Inferior parietal cortex (tissue), 1 donor: Measurements from ENCODE around the gene CCDC183.
"Not testable (repeated sequence)": the region's sequence is repeated elsewhere in the genome, so short reads cannot be mapped to it uniquely, and the experiment has no call there.

Experiments used
- DNase-seq: peaks from one replicate; pipeline ENCODE4 v3.0.0-alpha.2; 2016; ENCODE audit errors: extremely low spot score

Gene CCDC183

DNA sequence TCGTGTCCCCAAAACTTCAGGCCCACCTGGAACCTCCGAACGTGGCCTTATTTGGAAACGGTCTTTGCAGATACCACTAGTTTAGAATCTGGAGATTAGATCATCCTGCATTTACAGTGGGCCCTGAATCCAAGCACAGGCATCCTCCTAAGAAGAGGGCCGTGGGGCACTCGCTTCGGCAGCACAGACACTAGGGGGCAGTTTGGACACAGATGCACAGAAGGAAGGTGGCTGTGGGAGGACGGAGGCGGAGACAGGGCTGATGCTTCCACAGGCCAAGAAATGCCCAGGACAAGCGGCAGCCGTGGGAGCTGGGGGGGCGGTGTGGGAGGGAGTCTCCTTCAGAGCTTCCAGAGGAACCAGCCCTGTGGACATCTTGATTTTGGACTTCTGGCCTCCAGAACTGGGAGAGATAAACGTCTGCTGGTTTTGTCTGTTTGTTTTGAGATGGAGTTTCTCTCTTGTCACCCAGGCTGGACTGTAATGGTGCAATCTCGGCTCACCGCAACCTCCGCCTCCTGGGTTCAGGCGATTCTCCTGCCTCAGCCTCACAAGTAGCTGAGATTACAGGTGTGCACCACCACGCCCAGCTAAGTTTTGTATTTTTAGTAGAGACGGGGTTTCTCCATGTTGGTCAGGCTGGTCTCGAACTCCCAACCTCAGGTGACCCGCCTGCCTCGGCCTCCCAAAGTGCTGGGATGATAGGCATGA lies 35.1 kb upstream of the CCDC183 start:
- peak; percentile 55 for DNase-seq

DNA sequence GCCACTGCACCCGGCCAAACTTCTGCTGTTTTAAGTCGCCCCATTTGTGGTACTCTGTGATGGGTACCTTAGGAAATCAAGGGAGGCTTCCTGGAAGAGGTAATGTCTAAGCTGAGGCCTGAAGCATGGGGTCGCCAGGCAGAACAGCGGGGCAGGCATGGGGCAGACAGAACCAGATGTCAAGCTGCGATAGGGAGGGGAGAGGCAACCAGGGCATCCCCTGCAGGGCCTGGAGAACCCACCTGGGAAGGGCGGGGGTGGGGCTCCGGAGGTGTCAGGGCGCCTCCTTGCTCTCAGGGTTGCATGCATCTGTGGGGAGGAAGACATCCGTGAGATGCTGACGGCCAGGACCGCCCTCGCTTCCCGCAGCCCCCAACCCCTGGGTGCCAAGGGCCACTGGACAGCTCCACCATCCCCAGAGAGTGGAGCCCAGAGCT lies 34.6 kb upstream of the CCDC183 start:
- DNase-seq, result no peak

DNA sequence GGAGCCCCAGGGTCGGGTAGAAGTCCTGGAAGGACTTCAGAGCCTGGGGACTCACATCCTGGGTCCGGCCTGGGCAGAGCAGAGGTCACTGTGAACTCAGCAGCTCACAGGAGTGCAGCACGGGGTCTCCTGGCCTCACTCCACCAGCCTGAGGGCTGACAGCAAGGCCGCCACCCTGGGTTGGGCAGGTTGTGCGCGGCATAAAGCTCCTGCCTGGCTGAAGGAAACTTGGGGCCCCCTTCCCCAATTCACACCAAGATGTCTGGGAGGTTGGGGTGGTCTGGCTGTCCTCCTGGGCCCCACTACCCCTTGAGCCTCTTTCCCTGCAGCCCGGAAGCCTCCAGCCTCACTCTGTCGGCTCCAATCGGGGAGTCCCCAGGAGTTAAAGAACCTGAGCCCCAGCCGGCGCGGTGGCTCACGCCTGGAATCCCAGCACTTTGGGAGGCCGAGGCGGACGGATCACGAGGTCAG lies 33.9 kb upstream of the CCDC183 start:
- DNase-seq, result no peak

DNA sequence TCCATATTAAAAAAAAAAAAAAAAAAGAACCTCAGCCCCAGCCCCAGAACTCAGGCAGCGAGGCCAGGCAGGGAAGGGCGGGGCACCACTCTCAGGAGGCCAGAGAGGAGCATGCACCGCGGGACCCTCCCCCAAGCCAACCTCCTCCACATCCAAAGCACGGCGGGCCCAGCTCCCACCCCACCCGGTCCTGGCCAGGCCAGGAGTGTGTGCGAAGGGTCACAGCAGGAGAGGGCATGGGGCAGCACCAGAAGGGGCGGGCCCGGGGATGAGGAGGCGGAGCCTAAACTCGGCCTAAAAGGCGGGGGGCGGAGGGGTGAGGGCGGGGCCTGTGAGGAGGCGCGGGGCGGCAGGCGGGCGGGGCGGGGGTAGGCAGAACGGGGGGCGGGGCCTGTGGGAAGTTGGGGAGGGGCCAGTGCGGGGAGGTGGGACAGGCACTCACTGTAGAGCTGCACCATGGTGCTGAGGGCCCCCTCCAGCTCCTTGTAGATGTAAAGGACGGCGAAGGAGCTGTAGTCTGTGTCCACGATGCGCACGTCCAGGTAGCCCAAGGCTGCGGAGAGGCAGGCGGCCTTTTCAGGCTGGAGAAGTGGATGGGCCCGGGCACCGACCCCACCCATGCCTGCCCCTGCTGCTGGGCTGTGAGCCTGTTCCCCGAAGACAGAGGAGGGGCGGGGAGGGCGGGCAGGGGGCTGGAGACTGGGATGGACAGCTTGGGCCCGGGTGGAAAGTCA lies 33.1 kb upstream of the CCDC183 start:
- no peak for DNase-seq

DNA sequence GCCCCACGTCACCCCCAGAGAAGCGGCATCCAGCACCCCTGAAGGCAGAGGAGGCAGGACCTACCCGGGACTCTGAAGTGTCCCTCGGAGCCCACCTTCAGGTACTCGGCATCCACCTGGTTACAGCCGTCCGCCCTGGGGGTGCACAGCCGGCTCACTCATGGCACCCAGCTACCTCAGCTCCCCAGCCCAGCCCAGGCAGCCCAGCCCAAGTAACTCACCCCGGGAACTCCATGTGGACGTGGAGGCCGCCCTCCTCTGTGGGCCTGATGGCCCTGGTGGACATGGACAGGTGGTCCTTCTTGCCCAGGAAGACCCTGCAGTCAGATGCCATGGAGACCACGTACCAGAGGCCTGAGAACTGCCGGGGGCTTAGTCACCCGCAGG lies 32.5 kb upstream of the CCDC183 start:
- DNase-seq, result no peak

DNA sequence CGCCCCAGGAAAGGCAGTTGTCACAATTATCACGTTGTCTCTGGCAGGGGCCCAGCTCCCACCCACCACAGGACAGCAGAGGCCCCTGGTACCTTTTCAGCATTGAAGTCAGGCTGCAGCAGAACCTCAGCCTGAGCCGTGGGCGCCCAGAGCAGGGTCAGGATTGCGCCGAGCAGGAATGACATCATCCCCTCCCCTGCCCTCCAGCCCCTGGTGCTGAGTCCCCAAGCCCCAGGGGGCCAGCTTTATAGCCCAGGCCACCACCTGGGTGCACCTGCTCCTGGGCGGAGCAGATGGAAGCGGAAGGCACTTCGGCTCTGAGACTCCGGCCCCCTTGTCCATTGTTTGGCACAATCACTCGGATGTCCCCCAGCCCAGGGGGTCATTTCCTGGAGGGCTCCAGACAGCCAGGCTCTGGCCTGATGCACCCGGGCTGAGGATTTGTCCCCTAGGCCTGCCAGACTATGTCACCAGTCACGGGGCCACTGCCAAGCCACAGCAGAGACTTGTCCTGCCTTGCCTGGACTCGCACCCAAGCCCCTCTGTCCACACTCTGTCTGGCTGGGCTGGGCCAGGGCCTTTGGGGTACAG lies 31.7 kb upstream of the CCDC183 start, which contains the start of gene LCN15:
TSS of gene LCN15 (minus strand) at position 218 of the 591 bp plus-strand sequence. CDS start at position 188, 30 bp downstream.
- no peak for DNase-seq

DNA sequence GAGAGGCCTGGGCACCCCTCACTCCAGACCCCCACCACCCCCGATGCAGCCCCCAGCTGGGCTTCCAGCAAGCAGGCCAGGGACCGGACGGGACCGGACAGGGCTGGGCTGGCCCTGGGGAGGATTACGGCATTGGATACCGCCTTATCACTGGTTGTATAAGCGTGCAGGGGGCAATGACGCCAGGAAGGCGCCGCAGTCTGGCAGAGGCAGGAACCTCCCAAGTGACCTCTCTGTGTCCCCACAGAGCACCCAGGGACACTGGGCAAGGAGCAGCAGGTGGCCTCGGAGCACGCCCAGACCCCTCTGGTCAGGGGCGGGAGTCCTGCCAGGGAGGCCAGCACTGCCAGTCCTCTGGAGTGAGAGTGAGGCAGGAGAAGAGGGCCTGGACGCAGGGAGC lies 31.1 kb upstream of the CCDC183 start:
- no peak for DNase-seq

DNA sequence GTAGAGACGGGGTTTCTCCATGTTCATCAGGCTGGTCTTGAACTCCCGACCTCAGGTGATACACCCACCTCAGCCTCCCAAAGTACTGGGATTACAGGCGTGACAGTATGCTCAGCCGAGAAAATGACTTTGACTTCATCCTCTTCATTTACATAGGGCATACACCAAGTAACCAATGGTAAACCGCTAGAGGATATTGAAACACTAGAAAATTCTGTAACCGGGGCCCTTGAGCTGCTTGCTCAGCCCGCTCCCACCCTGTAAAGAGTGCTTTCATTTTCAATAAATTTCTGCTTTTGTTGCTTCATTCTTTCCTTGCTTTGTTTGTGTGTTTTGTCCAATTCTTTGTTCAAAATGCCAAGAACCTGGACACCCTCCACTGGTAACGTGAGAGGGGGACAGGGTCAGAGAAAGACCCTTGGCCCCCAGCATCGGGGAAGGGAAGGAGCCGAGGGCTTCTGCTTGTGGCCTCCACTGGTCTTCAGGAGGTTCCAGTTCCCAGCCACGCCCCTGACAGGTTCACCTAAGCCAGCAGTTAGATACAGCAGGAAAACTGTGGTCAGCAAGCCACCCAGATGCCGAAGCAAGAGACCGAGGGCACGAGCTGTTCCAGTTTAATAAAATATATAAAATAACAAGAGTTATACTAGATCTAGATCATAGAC lies 30.3 kb upstream of the CCDC183 start:
- DNase-seq, result not testable (repeated sequence)

DNA sequence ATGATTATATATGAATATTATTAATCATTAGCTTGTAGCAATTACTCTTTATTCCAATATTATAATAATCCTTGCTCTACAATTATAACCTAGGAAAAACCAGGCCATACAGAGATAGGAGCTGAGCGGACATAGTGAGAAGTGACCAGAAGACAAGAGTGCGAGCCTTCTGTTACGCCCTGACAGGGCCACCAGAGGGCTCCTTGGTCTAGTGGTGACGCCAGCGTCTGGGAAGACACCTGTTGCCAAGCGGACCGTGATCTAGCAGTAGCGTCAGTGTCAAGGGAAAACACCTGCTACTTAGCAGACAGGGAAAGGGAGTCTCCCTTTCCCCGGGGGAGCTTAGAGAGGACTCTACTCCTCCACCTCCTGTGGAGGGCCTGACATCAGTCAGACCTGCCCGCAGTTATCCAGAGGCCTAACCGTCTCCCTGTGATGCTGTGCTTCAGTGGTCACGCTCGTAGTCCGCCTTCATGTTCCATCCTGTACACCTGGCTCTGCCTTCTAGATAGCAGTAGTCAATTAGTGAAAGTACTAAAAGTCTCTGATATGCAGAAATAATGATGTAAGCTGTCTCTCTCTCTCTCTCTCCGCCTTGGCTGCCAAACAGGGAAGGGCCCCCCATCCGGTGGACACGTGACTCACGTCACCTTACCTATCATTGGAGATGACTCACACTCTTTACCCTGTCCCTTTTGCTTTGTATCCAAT lies 29.6 kb upstream of the CCDC183 start:
- DNase-seq, result peak; percentile 44

DNA sequence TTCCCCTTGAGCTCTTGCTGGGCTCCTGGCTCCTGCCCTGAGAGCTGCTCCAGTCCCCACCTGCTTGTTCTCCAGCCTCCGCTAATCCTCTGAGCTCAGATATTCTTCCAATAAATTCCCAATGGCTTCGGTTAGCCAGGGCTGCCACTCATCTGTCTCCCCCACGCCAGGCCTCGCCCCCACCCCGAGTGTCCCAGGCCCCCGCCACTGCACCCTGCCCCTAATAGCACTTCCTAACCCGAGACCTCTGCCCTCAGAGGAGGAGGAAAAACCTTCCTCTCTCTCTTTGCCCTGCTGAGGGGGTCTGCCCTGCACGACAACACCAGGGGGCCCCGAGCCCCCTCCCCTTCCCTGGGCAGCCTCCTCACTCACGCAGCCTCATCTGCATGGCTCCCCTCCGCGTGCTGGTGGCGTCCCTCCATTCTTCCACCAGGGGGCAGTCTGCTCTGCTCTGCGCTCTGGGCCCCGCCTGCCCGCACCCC lies 26.4 kb upstream of the CCDC183 start:
- no peak for DNase-seq

DNA sequence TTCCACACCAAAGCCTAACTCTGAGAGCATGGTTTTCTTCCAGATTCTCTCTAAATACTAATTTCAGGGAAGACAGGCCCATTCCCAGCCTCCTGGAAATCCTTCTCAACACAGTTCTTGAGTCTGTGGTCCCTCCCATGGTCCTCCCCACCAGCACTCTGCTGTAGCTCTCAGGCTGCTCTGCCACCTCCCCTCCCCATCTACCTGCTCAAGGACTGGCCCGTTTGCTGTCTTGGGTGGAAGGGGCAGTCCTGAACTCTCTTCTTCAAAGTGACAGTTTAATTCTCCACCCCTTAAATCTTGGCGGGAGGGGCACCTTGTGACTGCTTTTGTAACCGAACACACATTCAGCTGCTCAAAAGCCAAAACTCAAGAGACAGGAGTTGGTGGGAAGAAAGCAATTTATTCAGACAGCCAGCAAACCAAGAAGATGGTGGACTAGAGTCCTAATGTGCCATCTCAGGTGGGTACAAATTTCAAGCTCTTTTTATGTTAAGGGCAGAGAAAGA lies 24.2 kb upstream of the CCDC183 start:
- no peak for DNase-seq

DNA sequence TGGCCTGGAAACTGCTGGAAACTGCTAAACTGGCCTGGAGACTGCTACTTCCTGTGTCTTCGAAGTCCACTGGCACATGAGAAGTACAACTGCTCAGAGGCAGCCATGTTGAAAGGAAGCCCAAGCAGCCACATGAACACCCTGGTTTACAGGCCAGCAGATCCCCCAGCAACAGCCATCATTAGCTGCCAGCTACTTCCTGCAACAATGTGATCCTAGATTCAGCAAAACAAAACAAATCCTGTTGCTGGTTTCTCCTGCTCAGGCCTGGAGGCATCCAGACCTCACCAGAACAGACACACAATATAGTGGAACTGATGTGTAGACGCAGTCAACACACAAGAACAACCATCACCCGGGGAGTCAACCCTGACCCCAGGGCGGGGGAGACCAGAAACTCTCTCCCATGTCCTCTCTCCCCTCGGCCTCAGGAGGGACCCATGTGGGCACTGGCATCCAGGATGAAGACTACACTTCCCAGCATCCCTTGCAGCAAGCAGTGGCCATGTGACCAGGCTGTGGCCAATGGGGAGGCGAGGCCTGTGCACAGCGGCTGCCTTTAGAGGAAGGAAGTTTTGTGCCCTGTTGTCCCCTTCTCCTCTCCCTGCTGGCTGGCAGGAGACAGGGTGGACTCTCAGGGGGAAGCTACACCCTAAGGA lies 22.6 kb upstream of the CCDC183 start:
- no peak for DNase-seq

DNA sequence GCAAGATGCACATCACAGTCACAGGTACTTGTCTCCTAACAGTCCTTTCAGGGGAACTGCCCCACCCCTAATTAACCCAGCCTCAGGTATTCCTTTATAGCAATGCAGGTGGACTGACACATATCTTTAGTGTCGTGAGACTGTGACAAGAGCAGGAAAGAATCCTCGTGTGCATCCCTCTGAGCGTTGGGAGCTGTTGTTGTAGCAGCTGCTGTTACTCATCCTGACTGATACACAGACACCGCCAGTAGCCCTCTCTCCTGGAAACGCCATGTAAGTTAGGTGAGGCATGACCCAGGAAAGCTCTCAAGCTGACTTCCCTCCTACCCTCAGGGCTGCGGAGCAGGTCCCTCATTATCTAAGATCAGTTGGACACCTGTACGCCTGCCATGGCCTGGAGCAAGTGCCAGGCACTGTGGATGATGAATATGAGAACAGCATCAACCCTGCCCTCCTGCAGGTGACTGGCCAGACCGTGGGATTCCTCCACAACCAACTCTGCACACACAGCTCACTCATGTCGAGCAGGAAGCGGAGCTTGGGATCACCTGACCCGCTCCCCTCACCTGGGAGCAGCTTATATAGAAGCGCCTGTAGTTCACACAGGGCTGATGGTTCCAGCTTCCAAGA lies 21.6 kb upstream of the CCDC183 start:
- no peak for DNase-seq

DNA sequence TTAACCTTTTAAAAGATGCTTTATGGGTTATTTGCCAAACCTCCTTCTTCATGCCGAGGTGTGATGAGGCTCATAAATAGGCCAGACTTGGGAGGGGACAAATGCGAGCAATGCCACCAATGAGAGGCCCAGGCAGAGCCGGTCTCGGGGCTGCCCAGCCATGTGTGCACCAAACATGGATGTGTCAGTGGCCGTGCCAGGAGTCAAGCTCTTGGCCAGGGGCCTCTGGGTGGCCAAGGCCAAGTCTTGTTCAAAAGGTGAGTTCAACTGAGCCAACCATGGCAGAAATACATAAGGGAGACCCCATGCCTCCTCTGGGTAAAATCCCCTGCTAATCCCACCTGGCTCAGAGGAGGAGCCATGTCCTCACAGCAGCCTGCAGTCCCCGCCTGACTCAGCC lies 20.9 kb upstream of the CCDC183 start:
- DNase-seq, result no peak

DNA sequence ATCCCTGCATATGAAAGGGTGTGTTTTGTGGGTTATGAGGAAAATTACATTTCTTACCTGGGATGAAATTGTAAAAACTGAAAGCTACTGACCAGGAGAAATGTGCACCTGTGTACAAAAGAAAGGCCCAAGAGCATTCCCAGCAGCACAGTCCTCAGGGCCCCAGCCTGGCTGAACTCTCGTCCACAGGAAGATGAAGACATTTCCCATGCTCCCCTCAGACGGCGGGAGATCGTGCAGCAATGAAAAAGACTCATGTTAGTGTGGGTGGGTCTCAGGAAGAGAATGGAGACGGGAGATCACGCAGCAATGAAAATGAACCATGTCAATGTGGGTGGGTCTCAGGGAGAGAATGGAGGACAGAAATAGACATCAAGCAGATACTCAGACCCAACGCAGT lies 19.2 kb upstream of the CCDC183 start:
- DNase-seq, result no peak

DNA sequence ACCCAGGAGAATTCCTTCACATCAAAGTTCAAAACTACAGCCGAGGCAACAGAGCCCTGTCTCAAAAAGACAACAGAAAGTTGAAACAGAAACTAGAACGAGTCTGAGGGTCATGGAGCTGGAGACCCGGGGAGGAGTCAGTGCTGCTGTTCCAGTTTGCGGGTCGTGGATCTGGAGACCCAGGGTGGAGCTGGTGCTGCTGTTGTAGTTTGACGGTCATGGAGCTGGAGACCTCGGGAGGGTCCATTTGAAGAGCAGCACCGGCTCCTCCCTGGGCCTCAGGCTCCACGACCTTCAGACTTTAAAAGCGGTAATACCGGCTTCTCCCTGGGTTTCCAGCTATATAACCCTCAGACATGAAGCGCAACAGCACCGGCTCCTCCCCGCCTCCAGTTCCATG lies 18.8 kb upstream of the CCDC183 start:
- no peak for DNase-seq

DNA sequence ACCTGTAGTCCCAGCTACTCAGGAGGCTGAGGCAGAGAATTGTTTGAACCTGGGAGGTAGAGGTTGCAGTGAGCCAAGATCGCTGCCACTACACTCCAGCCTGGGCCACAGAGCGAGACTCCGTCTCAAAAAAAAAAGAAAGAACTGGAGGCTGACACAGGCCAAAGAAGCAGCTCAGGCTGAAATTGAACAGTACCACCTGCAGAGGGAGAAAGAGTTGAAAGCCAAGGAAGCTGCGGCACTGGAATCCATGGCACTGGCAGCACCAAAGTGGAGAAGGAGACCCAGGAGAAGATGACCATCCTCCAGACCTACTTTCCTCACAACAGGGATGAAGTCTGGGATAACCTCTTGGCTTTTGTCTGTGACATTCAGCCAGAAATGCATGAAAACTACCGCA lies 16.3 kb upstream of the CCDC183 start:
- DNase-seq, result no peak

DNA sequence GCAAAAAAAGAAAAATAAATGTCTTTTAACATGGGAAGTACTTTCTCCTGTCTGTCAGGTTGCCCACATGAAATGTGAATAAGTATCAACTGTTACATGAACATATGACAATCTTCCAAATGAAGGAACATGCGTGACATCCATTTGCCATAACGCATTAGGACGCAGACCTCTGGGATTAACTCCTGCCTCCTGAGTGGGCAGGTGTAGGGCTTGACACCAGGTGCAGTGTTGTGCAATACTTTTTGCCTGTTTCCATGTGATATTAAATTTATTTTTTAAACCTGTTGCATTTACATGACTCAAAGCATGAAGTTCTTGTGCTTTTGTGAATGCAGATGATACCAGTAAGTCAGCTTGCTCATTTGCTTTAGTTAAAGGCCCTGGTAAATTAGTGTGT lies 13.7 kb upstream of the CCDC183 start:
- DNase-seq, result no peak

DNA sequence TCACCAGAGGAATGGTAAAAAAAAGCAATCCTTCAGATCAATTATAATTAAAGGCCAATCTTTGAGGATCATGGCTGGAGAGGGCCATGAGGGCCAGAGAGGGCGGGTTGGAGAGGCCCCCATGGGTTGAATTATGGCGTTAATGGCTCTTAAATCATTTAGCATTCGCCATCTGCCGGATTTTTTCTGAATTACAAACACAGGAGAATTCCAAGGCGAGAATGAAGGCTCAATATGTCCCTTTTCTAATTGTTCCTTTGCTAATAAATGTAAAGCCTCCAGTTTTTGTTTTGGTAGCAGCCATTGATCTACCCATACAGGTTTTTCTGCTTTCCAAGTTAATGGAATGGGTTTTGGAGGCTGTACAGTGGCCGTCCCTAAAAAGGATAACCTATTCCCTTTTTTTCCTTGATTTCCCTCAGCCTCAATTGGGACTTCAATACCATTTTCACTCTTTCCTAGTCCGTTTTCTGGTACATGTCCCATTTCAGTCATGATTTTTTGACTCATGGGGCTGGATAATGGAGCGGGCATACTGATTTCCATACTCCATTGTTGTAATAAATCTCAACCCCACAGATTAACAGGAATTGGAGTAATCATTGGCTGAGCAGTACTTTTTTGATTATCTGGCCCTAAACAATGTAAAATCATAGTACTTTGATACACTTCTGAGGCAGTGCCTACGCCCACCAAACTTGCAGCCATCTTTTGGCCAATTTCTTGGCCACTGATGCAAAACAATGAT lies 11.7 kb upstream of the CCDC183 start:
- peak; percentile 66 for DNase-seq

DNA sequence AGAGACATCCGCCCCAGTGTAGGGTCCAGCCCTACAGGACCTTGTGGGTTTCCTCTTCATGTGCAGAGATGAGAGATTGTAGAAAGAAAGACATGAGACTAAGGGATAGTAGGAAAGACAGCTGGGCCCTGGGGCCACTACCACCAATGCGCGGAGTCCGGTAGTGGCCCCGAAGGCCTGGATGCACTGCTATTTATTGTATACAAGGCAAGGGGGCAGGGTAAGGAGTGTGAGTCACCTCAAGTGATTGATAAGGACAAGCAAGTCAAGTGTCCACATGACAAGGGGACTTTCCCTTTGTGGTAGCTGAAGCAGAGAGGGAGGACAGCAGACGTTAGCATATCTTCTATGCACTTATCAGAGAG lies 11.2 kb upstream of the CCDC183 start:
- no peak for DNase-seq
